HG03196 (cell line): ENCODE data around the gene BBOX1.
"Not testable (repeated sequence)": the region's sequence is repeated elsewhere in the genome, so short reads cannot be mapped to it uniquely, and the experiment has no call there.

ENCODE experiments used
- ATAC-seq: cut with Tn5 transposase; IDR thresholded peaks from one replicate; pipeline ENCODE4 v1.9.1; 2021; ENCODE audit not compliant: unreplicated experiment

The BBOX1 gene, protein sequence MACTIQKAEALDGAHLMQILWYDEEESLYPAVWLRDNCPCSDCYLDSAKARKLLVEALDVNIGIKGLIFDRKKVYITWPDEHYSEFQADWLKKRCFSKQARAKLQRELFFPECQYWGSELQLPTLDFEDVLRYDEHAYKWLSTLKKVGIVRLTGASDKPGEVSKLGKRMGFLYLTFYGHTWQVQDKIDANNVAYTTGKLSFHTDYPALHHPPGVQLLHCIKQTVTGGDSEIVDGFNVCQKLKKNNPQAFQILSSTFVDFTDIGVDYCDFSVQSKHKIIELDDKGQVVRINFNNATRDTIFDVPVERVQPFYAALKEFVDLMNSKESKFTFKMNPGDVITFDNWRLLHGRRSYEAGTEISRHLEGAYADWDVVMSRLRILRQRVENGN

DNA sequence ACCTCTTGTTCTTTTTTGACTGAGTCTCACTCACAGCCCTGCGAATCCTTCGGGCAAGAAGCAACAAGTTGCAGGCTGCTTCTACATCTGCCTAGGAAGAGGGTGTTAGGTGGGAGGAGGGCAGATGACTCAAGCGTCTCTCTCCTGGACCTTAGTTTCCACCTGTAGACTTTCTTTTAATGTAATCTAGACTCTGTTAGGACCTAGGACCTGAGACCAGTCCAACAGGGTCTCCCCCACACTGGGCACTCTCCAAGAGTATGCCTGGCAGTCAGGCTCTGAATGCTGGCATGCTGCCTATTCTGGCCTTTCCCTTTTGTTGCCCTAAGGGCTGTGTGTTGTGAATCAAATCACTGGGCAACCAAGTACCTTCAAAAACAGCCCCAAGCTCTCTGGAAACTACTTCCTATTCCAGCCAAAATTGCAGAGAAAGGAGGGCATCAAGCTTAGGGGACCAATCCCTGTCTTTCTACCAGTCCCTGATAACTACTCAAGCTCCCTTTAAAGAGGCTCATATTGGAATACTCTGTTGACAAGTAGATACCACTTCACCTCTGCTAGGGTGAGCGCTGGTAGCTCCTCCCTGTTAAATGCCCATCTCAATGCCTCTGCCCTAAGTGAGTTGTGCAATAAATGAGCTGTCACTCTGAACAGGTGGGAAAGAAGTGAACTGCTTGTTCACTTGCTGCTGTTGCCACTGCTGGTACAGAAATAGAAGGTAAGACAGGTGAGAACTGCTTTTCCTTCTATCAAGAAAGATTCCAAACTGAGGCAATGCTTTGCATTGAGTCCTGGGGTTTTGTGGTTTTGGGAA lies at the start of gene BBOX1:
Gene BBOX1, plus strand, starts transcription at position 514 of the 814 bp plus-strand sequence. CDS start 14,616 bp downstream, outside the sequence.
- ATAC-seq, result no peak

DNA sequence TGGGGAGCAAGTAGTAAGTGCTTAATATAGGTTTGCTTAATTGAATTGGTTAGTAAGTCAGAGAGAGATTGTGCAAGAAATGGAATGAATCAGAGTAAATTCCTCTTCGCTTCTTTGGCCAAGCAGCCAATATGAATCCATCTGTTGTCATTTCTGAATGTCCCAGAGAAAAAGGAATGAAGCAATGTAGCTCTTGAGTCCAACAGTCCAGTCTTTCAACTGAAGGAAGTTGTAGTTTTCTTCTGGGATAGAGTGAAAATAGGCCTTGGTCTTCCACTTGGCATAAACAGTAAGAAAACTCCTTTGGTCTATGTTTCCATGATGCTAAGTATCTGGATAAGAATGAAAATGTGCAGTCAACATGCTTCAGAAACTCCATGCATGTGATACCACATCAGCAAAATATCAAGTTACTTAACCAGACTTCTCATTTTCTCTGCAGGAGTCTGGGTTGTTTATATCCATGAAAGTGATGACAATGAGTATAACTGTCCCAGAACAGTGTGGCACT lies 48.5 kb upstream of the BBOX1 start:
- no peak for ATAC-seq

DNA sequence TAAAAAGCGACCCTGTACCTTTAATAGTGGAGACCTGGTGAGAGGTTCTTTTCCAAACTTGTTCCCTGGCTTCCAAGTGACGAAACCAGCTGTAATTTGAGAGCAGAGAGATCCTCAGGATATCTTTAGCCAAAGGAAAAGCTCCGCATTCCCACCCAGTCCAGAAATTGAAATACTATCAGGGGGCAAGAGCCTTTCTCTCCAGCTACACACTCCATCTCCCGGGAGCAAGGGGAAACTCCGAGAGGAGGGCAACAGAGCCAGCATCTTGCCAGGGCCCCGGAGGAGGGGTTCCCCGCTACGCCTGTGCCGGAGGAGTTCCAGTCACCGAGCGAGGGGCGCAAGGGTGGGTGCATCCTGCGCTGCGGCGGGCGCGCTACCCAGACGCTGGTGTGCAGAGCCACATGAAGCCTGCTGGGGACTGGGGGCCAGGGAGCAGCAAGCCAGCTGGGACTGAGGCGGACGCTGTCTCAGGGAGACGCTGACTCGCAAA lies 46.6 kb upstream of the BBOX1 start, which contains the start of gene FIBIN:
Gene FIBIN, plus strand, starts transcription at position 148 of the 493 bp plus-strand sequence. CDS start 415 bp downstream, outside the sequence.
- no peak for ATAC-seq

DNA sequence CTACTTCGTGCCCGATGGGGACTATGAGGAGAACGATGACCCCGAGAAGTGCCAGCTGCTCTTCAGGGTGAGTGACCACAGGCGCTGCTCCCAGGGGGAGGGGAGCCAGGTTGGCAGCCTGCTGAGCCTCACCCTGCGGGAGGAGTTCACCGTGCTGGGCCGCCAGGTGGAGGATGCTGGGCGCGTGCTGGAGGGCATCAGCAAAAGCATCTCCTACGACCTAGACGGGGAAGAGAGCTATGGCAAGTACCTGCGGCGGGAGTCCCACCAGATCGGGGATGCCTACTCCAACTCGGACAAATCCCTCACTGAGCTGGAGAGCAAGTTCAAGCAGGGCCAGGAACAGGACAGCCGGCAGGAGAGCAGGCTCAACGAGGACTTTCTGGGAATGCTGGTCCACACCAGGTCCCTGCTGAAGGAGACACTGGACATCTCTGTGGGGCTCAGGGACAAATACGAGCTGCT lies 46.0 kb upstream of the BBOX1 start:
- no peak for ATAC-seq

DNA sequence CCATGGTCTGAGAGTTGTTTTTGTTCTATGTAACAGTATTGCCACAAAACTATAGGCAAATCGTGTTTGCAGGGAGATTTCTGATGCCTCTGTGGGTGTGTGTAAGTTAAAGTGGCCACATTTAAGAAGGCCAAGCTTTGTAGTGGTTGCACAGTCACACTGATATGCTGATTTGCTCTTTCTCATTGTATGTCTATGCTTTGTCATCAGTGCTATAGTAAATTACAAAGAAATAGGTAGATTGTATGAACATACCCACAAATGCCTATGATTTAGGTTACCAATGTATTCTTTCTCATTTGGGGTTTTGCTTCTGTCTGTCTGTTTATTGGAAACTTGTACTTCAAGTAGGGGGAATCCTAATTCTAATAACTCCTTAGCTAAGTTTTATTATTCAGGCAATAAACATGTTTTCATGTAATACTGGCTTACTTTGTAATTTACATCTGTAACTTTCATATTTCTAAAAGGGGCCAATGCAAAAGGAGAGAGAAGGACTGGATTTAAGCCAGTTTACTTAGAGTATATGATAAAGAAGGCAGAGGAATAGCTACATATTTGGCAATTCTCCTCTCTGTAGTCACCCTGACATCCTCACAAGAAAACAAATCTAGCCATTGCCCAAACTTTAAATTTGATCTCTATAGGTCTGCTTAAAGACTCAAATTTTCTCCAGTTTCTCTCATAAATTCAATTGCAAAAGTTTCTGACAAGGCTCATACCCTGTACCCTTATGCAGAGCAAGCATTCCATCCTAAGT lies 44.7 kb upstream of the BBOX1 start:
- no peak for ATAC-seq

DNA sequence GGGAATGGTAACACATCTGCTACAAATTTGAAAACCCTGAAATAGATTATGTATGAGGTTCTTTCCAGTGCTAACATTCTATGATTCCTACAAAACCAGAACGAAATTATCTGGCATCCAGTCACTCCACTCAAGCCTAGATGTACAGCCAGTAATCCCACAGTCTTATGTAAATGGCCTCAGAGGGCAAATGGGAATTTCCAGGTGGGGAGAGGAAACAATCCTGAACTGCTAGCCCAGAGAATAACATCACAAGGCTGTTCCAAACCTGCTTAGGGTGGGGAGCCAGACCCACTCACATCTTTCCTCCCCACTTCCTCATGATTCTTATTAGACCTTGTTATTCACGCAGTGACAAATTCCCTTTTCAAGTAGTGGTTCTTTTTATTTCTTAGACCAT lies 43.2 kb upstream of the BBOX1 start:
- no peak for ATAC-seq

DNA sequence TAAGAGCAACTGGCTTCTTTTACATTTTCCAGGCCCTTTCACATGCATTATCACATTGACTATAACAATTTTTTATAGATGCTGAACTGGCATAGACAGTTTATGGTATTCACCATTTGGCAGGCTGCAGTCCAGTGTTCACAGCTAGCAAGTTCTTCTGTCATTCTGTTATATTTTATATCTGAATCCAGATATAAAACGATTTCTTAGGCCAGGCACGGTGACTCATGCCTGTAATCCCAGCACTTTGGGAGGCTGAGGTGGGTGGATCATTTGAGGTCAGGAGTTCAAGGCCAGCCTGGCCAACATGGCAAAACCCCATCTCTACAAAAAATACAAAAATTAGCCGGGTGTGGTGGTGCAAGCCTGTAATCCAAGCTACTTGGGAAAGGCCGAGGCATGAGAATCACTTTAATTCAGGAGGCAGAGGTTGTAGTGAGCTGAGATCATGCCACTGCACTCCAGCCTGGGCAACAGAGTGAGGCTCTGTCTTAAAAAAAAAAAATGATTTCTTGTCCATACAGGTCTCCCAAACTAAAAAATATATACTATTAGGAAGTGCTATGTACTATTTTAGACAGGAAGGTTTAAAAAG lies 39.4 kb upstream of the BBOX1 start:
- ATAC-seq, result not testable (repeated sequence)

DNA sequence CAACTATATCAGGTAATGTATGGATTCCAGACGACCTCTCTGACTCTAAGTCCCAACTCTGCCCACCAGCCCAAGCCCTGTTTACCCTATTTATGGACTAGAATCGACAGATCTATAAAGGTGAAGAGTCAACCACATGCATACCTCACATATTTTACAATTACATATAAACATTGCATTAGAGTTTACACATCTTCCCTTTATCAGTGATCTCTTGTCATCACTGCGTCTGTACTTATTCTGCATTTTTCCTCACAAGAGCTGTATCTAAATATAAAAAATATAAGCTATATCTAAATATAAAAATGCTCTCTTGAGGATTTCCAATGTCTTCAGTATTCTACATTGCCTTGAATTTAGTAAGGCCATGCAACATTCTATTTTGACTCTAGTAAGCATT lies 38.2 kb upstream of the BBOX1 start:
- no peak for ATAC-seq

DNA sequence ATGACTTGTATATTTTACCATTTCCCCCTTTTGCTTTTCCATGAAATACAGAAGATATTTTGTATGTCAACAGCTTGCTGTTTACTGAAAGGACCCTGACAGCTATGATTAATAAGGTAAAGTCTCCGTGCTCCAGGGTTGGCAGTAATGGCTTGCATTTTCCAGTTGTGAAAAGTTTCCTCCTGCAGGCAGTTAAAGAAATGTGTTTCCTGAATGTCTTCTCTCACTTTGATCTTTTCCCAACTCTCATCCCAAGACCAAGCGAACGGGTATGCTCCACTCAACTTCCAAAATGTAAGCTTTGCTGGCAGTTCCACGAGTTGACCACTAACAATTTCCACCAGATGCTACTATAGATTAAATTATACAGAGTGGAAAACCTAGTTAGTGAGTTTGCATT lies 37.8 kb upstream of the BBOX1 start:
- ATAC-seq, result no peak

DNA sequence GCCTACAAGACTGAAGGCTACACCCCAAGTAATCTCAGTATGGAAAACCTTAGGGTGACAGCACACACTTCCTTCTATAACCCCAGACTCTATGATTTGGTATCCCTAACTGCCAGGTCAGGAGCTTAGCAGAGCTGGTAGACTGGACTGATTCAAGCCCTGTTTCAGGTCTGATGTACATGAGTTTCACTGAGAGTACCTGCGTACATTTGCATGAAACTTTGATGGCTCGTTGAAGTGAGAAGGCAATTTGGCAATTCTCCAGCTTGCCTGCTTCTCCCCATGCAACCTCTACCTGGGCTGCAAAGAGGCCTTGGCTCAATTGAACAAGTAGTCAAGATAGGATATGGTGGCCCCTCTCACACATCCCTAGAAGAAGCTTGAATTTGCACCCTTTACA lies 36.5 kb upstream of the BBOX1 start:
- ATAC-seq, result no peak

DNA sequence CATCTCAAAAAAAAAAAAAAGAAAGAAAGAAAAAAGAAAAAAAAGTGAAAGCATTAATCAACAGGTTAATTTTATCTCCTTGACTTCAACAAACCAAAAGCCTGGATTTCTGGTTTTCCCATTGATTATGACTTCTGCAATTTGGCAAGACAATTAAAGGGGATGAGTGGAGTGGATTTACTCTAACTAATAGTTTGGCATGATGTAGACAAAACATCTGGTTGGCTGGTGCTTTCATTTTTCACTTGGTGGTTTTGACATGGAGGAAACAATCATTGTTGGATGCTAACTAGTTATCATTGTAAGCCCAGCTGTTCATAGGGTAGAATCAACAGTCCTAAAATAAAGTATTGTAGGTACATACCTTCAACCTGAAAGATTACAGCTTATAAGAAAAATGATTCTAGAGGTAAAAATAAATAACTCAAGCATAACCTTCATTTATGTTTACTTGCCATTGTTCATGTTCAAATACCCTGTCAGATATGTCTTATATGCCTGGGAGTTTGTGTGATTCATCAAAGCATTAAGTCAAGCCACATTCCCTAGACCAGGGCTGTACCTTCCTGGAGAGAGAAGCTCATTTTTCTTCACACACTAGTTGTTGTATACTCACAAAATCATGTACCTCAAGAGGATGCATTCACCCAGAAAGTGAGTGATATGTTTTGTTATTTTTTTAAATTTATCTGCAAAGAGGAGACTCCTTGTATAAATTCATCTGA lies 31.6 kb upstream of the BBOX1 start:
- no peak for ATAC-seq

DNA sequence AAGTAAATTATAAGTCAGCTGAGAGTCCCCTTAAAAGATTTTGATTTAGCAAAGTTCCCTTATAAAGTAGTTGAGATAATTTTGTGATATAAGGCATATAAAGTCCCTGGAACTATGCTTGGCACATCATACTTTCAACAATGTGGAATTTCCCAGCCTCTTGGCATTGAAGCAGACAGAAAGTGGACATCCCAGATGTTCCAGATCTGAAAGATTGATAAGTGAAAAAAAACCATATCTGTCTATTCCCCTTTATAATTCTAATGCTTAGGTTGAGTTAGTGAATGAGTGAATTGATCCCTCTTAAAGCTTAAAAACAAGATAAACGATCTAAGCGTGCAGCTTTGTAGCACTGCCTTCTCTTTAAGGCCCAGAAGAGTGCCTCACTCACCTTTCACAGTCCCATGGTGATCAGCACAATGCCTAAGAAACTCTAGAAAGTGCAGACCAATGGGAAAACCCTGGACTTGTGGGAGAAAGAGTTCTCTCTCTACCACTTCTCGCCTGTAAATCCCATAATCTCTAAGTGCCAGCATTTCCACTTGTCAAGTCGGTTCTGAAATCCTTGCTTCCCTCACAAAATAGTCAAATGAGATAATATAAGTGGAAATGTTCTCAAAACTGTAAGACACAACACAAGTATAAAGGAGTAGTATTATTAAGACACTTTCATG lies 28.9 kb upstream of the BBOX1 start:
- ATAC-seq, result no peak

DNA sequence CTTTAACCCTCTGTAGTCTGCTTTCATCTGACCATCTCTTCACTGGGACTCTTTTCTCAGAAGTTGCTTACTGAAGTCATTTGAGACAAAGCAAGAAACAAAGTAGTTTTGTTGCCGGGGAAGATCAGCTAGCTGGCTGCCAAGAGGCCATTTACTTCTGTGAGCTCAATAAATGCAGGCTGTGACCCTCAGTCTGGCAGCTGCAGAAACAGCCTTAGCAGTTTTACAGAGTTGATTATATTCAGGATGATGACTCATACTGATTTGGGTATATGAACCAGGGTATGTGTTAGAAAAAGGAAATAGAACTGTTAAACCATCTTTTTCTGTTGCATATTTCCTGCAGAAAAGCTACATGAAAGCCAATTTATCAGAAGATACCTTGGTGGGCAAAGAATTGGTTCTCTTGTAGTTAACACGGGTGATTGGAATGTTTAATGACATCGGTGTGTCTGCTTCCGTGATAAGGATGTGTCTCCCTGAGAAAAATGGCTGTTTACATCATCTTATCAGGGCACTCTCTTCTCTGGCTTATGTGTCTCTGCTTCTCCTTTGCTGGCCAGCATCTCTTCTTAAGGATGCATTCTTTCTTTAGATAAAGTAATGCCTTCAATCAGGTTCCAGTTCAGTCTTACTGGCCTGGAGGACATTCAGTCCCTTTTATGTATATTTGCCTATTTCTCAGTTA lies 28.2 kb upstream of the BBOX1 start:
- ATAC-seq, result no peak

DNA sequence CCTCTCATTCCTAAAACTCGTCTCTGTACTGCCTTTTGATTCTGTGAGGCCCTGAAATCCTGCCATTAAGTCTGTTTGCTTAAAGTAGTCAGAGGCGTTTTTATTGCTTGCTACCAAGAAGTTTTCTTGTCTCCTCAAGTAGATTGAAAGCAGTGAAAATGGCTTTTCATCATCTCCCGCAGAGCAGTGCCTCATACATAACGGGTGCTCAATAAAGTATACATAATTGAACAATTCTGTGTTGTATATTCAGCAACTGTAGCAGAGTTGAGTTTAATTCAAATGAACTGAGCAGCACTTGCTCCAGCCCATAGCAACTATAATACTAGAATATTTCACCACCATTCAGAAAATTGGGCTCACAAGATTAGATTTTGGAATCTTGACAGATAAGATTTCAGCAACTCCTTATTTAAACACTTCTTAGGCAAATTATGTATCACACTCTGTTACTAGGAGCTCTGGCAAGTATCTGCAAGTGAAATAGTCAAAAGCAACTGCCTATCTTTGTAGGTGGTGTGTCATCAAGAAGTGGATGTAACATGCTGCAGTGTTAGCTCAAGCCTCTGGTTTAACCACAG lies 26.7 kb upstream of the BBOX1 start:
- no peak for ATAC-seq

DNA sequence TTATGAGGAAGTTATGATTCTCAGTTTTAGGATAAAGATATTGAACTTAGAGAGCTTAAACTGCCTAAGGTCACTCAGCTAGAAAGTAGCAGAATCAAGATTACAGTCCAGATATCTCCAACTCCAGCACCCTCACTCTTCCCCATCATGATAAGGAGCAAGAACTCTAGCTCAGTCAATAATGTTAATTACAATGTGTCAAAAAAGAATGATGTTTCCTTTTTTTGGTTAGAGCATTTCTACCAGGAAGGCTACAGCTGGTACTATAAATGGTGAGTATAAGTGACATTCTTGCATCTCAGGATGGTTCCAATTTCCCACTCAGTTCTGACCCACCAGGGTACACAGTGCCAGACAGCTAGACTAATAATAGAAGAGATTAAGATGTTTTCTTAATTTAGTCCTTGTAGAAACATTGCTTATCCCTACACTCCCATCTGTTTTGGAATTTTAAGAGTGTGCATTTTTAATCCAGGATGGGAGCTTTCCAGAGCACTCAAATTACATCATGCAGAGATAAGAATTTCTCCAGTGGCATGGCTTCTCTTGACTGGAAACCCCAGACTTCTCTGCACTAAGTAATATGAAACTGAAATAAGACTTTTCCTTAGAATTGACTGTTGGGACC lies 21.6 kb upstream of the BBOX1 start:
- ATAC-seq, result no peak

DNA sequence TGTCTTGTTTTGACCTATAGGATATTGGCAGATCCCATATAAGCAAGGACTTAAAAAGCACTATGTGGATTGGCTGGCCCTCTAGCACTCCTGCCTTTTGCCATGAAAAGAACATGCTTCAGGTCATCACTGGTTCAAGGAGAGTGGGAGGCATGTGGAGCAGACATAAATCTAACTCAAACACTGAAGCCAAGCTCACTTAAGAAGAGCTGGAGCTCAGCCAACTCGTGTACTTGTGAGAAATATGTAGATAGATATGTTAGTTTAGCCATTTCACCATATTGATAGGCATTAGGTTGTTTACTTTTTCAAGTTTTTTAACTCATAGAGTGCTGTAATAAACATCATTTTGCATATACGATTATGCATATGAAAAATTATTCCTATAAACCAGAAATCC lies 19.9 kb upstream of the BBOX1 start:
- no peak for ATAC-seq

DNA sequence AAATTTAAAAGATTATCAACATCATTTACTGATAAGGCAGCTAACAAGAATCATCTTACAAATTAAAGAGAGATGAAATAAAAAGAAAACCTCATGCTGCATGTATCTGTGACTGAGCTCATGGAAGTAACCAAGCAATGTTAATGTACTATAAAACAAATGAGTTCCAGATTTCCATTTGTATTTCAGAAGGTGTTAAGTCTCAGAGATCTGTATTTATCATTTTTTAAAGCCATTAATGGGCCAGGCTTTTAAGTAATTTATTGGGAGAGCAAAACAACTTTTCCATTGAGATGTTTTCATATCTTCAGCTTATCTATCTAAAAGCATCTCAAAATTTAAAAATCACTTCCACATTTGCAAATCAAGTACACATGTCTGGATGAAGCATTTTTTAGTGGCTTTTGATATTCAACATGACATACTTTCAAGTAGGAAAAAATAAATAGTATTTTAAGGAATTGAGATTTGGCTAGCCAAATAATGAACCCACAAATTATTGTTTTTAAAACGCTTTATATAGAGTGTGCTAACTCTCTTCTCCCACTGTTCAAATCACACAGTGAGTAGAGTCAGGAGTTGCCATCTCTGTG lies 17.9 kb upstream of the BBOX1 start:
- ATAC-seq, result no peak
